Neural cell (in vitro differentiated cells): ENCODE data around the gene CACNB2.

Experiments
- EP300 ChIP-seq: fragments of 450-650 bp; conservative IDR thresholded peaks from 2 replicates; pipeline ENCODE4 v1.6.1; 2014; ENCODE audit warnings: antibody characterized with exemption, mild to moderate bottlenecking, moderate library complexity; ENCODE audit not compliant: poor library complexity, severe bottlenecking
- EZH2 ChIP-seq: fragments of 200-600, 300-800 bp; shearing (Covaris generic), sonication (generic); IDR thresholded peaks from 2 replicates; pipeline ENCODE4 v1.6.1; 2014; ENCODE audit warnings: antibody characterized with exemption, low read length, borderline replicate concordance, mild to moderate bottlenecking; ENCODE audit not compliant: insufficient read depth, poor library complexity, severe bottlenecking
- MXI1 ChIP-seq: fragments of 450-650 bp; conservative IDR thresholded peaks from 2 replicates; pipeline ENCODE4 v1.6.1; 2014; ENCODE audit warnings: antibody characterized with exemption, mild to moderate bottlenecking; ENCODE audit not compliant: poor library complexity, severe bottlenecking
- POLR2AphosphoS5 ChIP-seq: IDR thresholded peaks from 2 replicates; pipeline ENCODE4 v1.6.1; 2012
- RAD21 ChIP-seq: fragments of 450-650 bp; conservative IDR thresholded peaks from 2 replicates; pipeline ENCODE4 v1.6.1; 2014; ENCODE audit warnings: antibody characterized with exemption, mild to moderate bottlenecking, moderate library complexity
- SMC3 ChIP-seq: fragments of 450-650 bp; conservative IDR thresholded peaks from 2 replicates; pipeline ENCODE4 v1.6.1; 2014; ENCODE audit warnings: antibody characterized with exemption, mild to moderate bottlenecking, moderate library complexity; ENCODE audit not compliant: poor library complexity
- TAF1 ChIP-seq: IDR thresholded peaks from 2 replicates; pipeline ENCODE4 v1.6.1; 2012; ENCODE audit warnings: low read depth
- TF ChIP-seq, protein P1 (sequence below): fragments of 450-650 bp; IDR thresholded peaks from 2 replicates; pipeline ENCODE4 v1.5.1; 2014; ENCODE audit warnings: antibody characterized with exemption, mild to moderate bottlenecking, moderate library complexity; ENCODE audit not compliant: poor library complexity, severe bottlenecking
- TF ChIP-seq, protein P2 (sequence below): IDR thresholded peaks from 2 replicates; pipeline ENCODE4 v1.6.1; 2012; ENCODE audit warnings: borderline replicate concordance

DNA sequence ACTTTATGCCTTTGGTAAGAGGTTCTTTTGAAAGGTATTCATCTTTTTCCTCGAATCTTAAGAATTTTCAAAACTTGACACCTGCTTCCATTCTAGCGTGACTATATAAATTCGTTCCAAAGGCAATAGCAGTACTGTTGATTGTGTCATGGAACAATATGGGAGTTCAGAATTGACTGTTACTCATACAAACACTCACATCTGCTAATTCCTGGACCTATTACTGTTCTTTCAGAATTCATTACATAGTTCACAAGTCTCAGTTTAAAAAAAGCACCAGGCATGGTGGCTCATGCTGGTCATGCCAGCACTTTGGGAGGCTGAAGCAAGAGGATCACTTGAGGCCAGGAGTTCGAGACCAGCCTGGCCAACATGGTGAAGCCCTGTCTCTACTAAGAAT is 80.9 kb downstream of the CACNB2 start:
- TF ChIP-seq EP300 (no peak), TAF1 (no peak), POLR2AphosphoS5 (no peak), EZH2 (no peak), RAD21 (no peak), SMC3 (no peak), MXI1 (no peak)
- TF ChIP-seq, protein P1, sequence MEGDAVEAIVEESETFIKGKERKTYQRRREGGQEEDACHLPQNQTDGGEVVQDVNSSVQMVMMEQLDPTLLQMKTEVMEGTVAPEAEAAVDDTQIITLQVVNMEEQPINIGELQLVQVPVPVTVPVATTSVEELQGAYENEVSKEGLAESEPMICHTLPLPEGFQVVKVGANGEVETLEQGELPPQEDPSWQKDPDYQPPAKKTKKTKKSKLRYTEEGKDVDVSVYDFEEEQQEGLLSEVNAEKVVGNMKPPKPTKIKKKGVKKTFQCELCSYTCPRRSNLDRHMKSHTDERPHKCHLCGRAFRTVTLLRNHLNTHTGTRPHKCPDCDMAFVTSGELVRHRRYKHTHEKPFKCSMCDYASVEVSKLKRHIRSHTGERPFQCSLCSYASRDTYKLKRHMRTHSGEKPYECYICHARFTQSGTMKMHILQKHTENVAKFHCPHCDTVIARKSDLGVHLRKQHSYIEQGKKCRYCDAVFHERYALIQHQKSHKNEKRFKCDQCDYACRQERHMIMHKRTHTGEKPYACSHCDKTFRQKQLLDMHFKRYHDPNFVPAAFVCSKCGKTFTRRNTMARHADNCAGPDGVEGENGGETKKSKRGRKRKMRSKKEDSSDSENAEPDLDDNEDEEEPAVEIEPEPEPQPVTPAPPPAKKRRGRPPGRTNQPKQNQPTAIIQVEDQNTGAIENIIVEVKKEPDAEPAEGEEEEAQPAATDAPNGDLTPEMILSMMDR, result no peak
- TF ChIP-seq, protein P2, sequence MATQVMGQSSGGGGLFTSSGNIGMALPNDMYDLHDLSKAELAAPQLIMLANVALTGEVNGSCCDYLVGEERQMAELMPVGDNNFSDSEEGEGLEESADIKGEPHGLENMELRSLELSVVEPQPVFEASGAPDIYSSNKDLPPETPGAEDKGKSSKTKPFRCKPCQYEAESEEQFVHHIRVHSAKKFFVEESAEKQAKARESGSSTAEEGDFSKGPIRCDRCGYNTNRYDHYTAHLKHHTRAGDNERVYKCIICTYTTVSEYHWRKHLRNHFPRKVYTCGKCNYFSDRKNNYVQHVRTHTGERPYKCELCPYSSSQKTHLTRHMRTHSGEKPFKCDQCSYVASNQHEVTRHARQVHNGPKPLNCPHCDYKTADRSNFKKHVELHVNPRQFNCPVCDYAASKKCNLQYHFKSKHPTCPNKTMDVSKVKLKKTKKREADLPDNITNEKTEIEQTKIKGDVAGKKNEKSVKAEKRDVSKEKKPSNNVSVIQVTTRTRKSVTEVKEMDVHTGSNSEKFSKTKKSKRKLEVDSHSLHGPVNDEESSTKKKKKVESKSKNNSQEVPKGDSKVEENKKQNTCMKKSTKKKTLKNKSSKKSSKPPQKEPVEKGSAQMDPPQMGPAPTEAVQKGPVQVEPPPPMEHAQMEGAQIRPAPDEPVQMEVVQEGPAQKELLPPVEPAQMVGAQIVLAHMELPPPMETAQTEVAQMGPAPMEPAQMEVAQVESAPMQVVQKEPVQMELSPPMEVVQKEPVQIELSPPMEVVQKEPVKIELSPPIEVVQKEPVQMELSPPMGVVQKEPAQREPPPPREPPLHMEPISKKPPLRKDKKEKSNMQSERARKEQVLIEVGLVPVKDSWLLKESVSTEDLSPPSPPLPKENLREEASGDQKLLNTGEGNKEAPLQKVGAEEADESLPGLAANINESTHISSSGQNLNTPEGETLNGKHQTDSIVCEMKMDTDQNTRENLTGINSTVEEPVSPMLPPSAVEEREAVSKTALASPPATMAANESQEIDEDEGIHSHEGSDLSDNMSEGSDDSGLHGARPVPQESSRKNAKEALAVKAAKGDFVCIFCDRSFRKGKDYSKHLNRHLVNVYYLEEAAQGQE, result no peak
